Karpas-422 (cell line): ENCODE measurements around the gene SPIN1. TPM values are rescaled to one million over a fixed set of nuclear protein-coding genes. Genes with fewer than 3 reads are reported as not detected.

Source experiments
- DNase-seq: peaks from one replicate; pipeline ENCODE4 v3.0.0-alpha.2; 2015
- H2AFZ ChIP-seq: fragments of 200-600 bp; sonication (generic); 2 replicates; pipeline ENCODE4 v1.6.1; 2014; ENCODE audit warnings: antibody characterized with exemption, low read length, mixed read lengths
- H3K27ac ChIP-seq: fragments of 200-600 bp; sonication (generic); 2 replicates; pipeline ENCODE4 v1.5.1; 2014; ENCODE audit warnings: mild to moderate bottlenecking, low read length, moderate library complexity
- H3K27me3 ChIP-seq: fragments of 200-600 bp; sonication (generic); 2 replicates; pipeline ENCODE4 v1.6.1; 2014; ENCODE audit warnings: low read length, mixed read lengths
- H3K36me3 ChIP-seq: fragments of 200-600 bp; sonication (generic); 2 replicates; pipeline ENCODE4 v1.6.1; 2014; ENCODE audit warnings: low read length, mixed read lengths; ENCODE audit not compliant: insufficient read depth
- H3K4me1 ChIP-seq: fragments of 200-600 bp; sonication (generic); 2 replicates; pipeline ENCODE4 v1.6.1; 2014; ENCODE audit warnings: mild to moderate bottlenecking, low read length, mixed read lengths
- H3K4me2 ChIP-seq: fragments of 200-600 bp; sonication (generic); 2 replicates; pipeline ENCODE4 v1.6.1; 2014; ENCODE audit warnings: low read length, low read depth, mild to moderate bottlenecking; ENCODE audit not compliant: poor library complexity, severe bottlenecking
- H3K4me3 ChIP-seq: fragments of 200-600 bp; sonication (generic); 2 replicates; pipeline ENCODE4 v1.5.1; 2014; ENCODE audit warnings: mild to moderate bottlenecking, antibody characterized with exemption, low read length, mixed read lengths
- H3K79me2 ChIP-seq: fragments of 200-600 bp; sonication (generic); 2 replicates; pipeline ENCODE4 v1.6.1; 2014; ENCODE audit warnings: mild to moderate bottlenecking, low read length, mixed read lengths
- H3K9ac ChIP-seq: fragments of 200-600 bp; sonication (generic); 2 replicates; pipeline ENCODE4 v1.6.0; 2014; ENCODE audit warnings: low read length
- H3K9me2 ChIP-seq: fragments of 200-600 bp; sonication (generic), shearing (Covaris generic); replicated peaks from 2 replicates; pipeline ENCODE4 v1.6.0; 2014; ENCODE audit warnings: mild to moderate bottlenecking, low read length, moderate library complexity; ENCODE audit not compliant: insufficient read depth
- H3K9me3 ChIP-seq: fragments of 300-700, 200-600 bp; sonication (generic); 2 replicates; pipeline ENCODE4 v1.6.1; 2014; ENCODE audit warnings: low read length, mixed read lengths
- H4K20me1 ChIP-seq: fragments of 200-600 bp; sonication (generic); 2 replicates; pipeline ENCODE4 v1.6.1; 2014; ENCODE audit warnings: mild to moderate bottlenecking, antibody characterized with exemption, low read length, low read depth; ENCODE audit not compliant: insufficient read depth
- total RNA-seq: library from RNA; depleted of rRNA; stranded (reverse); fragments of >200 nt; shearing (Covaris generic); gene quantifications from 2 replicates; pipeline ENCODE4 v1.2.3, GENCODE V29; 2014; ENCODE audit warnings: low replicate concordance

The SPIN1 gene
- total RNA-seq, 1 experiment from 2014 or later, result 43.3 TPM

- DNase-seq, result no peak
- Histone ChIP-seq H3K9me3 (no peaks in the 10 kb centered on the region), H3K27me3 (no peaks in the 10 kb centered on the region), H2AFZ (no peak overlapping the region), H3K9ac (no peak overlapping the region), H3K36me3 (no peaks in the 10 kb centered on the region), H3K4me2 (no peak overlapping the region), H3K9me2 (no peaks in the 10 kb centered on the region), H3K4me1 (no peaks in the 10 kb centered on the region), H3K4me3 (no peak overlapping the region), H3K79me2 (peaks cover 86% of the 10 kb centered on the region), H3K27ac (no peak overlapping the region), H4K20me1 (no peaks in the 10 kb centered on the region)
Observed at GRCh38 chr9:88443480-88444113, 55.4 kb downstream of the SPIN1 start.

GRCh38 chr9:88446728-88447127, 58.5 kb downstream of the SPIN1 start:
- H3K4me3 ChIP-seq, result no peak overlapping the region
- no peak overlapping the region for H3K9ac ChIP-seq
- H3K4me2 ChIP-seq, result no peak overlapping the region
- no peaks in the 10 kb centered on the region for H3K9me2 ChIP-seq
- H3K27ac ChIP-seq, result no peak overlapping the region
- no peak overlapping the region for H2AFZ ChIP-seq
- no peaks in the 10 kb centered on the region for H4K20me1 ChIP-seq
- H3K4me1 ChIP-seq, result no peaks in the 10 kb centered on the region
- no peaks in the 10 kb centered on the region; the same call in 1 of the 2 replicates for H3K36me3 ChIP-seq
- no peak for DNase-seq
- H3K79me2 ChIP-seq, result peaks cover 76% of the 10 kb centered on the region
- no peaks in the 10 kb centered on the region for H3K9me3 ChIP-seq
- H3K27me3 ChIP-seq, result no peaks in the 10 kb centered on the region

- Histone ChIP-seq H3K4me3 (no peak overlapping the region), H3K27me3 (no peaks in the 10 kb centered on the region), H3K27ac (no peak overlapping the region), H3K36me3 (no peaks in the 10 kb centered on the region; the same call in 1 of the 2 replicates), H3K9me3 (no peaks in the 10 kb centered on the region), H3K4me1 (no peaks in the 10 kb centered on the region), H4K20me1 (no peaks in the 10 kb centered on the region), H3K9me2 (no peaks in the 10 kb centered on the region), H2AFZ (no peak overlapping the region), H3K4me2 (no peak overlapping the region), H3K79me2 (peaks cover 76% of the 10 kb centered on the region), H3K9ac (no peak overlapping the region)
- no peak for DNase-seq
Observed at GRCh38 chr9:88447431-88447830, 59.2 kb downstream of the SPIN1 start.

GRCh38 chr9:88451160-88451559, 62.9 kb downstream of the SPIN1 start:
- H3K4me1 ChIP-seq, result no peaks in the 10 kb centered on the region

DNA sequence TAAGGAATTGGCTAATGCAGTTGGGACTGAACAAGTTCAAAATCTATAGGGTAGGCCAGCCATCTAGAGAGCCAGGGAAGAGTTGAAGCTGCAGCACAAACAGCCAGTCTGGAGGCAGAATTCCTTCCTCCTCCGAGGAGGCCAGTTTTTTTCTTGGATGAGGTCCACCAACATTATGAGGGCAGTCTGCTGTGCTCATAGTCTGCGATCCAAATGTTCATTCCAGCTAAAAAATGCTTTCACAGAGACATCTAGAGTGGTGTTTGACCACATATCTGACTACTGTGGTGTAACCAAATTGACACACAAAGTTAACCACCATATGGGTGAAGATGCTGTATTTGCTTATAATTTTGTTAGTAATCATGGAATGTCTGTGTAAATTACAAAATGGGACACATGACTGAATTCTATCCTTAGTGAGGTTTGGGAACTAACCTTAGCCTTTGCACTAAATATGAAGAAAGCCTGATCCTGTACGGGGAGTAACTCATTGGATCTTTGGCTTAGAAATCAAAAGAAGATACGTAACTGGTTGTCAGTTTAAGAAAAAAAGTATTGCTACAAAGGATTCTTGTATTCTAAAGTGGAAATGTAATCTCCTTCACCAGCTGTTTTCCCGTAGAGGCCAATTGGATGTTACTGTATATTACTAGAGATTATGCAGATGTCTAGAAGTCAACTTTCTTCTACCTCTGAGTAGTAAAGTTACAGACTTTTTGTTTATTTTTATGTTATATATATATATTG, 70.6 kb downstream of the SPIN1 start:
- Histone ChIP-seq H3K4me3 (no peak overlapping the region), H3K9ac (no peak overlapping the region), H4K20me1 (no peaks in the 10 kb centered on the region), H3K4me1 (no peaks in the 10 kb centered on the region), H3K27me3 (no peaks in the 10 kb centered on the region), H3K4me2 (no peak overlapping the region), H3K79me2 (peaks cover 35% of the 10 kb centered on the region), H3K27ac (no peak overlapping the region), H3K36me3 (no peaks in the 10 kb centered on the region; the same call in 1 of the 2 replicates), H2AFZ (no peak overlapping the region), H3K9me3 (no peaks in the 10 kb centered on the region), H3K9me2 (no peaks in the 10 kb centered on the region)
- no peak for DNase-seq

More at GRCh38 chr9:88451160-88451559, 62.9 kb downstream of the SPIN1 start:
- Histone ChIP-seq H2AFZ (no peak overlapping the region), H3K27ac (no peak overlapping the region), H3K4me3 (no peak overlapping the region), H3K36me3 (no peaks in the 10 kb centered on the region; the same call in 1 of the 2 replicates), H3K9ac (no peak overlapping the region), H3K9me3 (no peaks in the 10 kb centered on the region), H4K20me1 (no peaks in the 10 kb centered on the region), H3K4me2 (no peak overlapping the region), H3K79me2 (peaks cover 56% of the 10 kb centered on the region), H3K27me3 (no peaks in the 10 kb centered on the region), H3K9me2 (no peaks in the 10 kb centered on the region)
- no peak for DNase-seq

- peaks cover 50% of the 10 kb centered on the region for H3K79me2 ChIP-seq
- no peaks in the 10 kb centered on the region for H3K9me2 ChIP-seq
- DNase-seq, result no peak
- H3K27me3 ChIP-seq, result no peaks in the 10 kb centered on the region
- H3K9ac ChIP-seq, result no peak overlapping the region
- no peaks in the 10 kb centered on the region for H4K20me1 ChIP-seq
- H3K4me3 ChIP-seq, result no peak overlapping the region
- H2AFZ ChIP-seq, result no peak overlapping the region
- no peak overlapping the region for H3K27ac ChIP-seq
- no peaks in the 10 kb centered on the region for H3K4me1 ChIP-seq
- H3K4me2 ChIP-seq, result no peak overlapping the region
- H3K9me3 ChIP-seq, result no peaks in the 10 kb centered on the region
- no peaks in the 10 kb centered on the region; the same call in 1 of the 2 replicates for H3K36me3 ChIP-seq
Observed at GRCh38 chr9:88460587-88461332, 72.5 kb downstream of the SPIN1 start.

GRCh38 chr9:88462191-88462590, 73.9 kb downstream of the SPIN1 start:
- H3K9me3 ChIP-seq, result no peaks in the 10 kb centered on the region
- no peak overlapping the region for H3K9ac ChIP-seq
- H3K27ac ChIP-seq, result no peak overlapping the region
- H3K4me1 ChIP-seq, result no peaks in the 10 kb centered on the region
- H4K20me1 ChIP-seq, result no peaks in the 10 kb centered on the region
- H3K36me3 ChIP-seq, result no peaks in the 10 kb centered on the region; the same call in 1 of the 2 replicates
- H3K27me3 ChIP-seq, result no peaks in the 10 kb centered on the region
- no peak overlapping the region for H3K4me3 ChIP-seq
- H3K4me2 ChIP-seq, result no peak overlapping the region
- peaks cover 62% of the 10 kb centered on the region for H3K79me2 ChIP-seq
- DNase-seq, result no peak
- no peak overlapping the region for H2AFZ ChIP-seq
- H3K9me2 ChIP-seq, result no peaks in the 10 kb centered on the region

- DNase-seq, result no peak
- H3K79me2 ChIP-seq, result peaks cover 77% of the 10 kb centered on the region
- H3K4me2 ChIP-seq, result no peak overlapping the region
- H3K4me3 ChIP-seq, result no peak overlapping the region
- no peak overlapping the region for H3K9ac ChIP-seq
- no peak overlapping the region for H2AFZ ChIP-seq
- H3K27me3 ChIP-seq, result no peaks in the 10 kb centered on the region
- H3K27ac ChIP-seq, result no peak overlapping the region
- no peaks in the 10 kb centered on the region; the same call in 1 of the 2 replicates for H3K36me3 ChIP-seq
- 0 out of 2 replicates have a peak, but pooled peaks cover under 1% of the 10 kb centered on the region for H3K4me1 ChIP-seq
- H3K9me2 ChIP-seq, result no peaks in the 10 kb centered on the region
- H4K20me1 ChIP-seq, result no peaks in the 10 kb centered on the region
- H3K9me3 ChIP-seq, result no peaks in the 10 kb centered on the region
Observed at GRCh38 chr9:88464851-88465250, 76.6 kb downstream of the SPIN1 start.
